Globus pallidus (tissue), 1 donor: ENCODE measurements around the gene CCDC169.
A peak's percentile ranks its signal among the peaks of the same experiment; 100 is the strongest.
"Not testable (repeated sequence)": the region's sequence is repeated elsewhere in the genome, so short reads cannot be mapped to it uniquely, and the experiment has no call there.

ENCODE experiments used
- DNase-seq: peaks from one replicate; pipeline ENCODE4 v3.0.0-alpha.2; 2015; ENCODE audit warnings: low spot score

Gene CCDC169

GRCh38 chr13:36297366-36298338 lies at the start of gene CCDC169:
TSS of gene CCDC169 (minus strand) at chr13:36297814. CDS start at chr13:36297719, 95 bp downstream.
- DNase-seq = peak; percentile 70

DNA sequence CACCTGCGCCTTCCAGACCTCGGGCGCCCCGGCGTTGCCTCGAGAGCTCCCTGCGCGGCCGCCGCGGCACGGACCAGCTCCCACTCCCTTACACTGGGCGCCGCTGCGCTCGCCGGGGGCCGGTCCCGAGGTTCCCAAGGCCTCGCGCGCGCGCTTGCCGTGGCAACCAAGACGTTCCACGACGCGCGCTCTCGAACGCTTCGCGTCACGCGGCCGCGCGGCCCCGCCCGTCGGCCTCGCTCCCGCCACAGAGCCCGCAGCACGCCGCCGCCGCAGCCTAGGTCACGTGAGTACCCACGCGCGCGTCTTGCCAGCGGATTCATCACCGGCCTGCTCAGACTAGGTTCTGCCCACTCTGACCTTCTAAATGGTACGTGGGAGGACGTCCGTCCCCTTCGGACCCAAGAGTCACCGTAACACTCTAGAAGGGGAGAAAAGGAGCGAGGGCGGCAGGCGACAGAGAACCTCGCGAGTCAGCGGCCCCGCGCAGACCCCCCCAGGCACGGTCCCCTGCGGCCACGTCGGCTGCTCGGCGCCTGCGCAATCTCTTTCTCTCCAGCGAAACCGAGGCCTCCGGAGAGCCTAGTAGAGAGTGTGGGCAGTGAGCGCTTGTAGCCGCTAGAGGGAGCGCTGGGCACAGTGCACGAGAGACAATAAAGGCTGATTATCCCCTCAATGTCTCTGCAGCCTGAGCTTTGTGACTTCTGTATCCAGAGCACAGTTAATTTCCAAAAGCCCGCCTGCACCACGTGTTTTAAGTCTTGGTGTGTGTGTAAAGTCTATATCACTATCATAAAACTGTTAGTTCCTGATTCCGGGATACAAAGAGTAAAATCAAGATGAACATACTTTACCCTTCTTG lies 48.8 kb upstream of the CCDC169 start, which contains the start of gene SPART:
TSS of gene SPART (minus strand) at position 173 of the 862 bp plus-strand sequence. CDS start 10,564 bp downstream, outside the sequence.
- DNase-seq = peak; percentile 97

- DNase-seq = peak; percentile 79
Measured at GRCh38 chr13:36345438-36346221, 48.0 kb upstream of the CCDC169 start.

GRCh38 chr13:36344886-36345437 lies 47.3 kb upstream of the CCDC169 start:
- peak; percentile 46 for DNase-seq

GRCh38 chr13:36344173-36344572 lies 46.6 kb upstream of the CCDC169 start:
- no peak for DNase-seq

DNA sequence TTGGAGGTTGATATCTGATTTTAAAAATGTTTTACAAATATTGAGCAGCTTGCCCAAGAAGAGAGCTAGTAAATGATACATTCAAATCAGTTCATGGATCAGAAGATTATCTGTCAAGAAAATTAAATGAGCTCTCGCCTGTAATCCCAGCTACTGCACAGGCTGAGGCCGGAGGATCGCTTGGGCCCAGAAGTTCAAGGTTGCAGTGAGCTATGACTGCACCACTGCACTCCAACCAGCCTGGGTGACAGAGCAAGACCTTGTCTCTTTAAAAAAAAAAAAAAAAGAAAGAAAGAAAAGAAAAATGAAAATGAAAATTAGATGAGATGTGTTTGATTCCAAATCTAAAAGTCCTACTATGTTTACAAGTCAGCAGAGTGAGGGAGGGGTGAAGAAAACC lies 46.2 kb upstream of the CCDC169 start:
- DNase-seq = no peak

GRCh38 chr13:36342715-36343114 lies 45.1 kb upstream of the CCDC169 start:
- DNase-seq = no peak

- no peak for DNase-seq
Measured at GRCh38 chr13:36341718-36342117, 44.1 kb upstream of the CCDC169 start.

DNA sequence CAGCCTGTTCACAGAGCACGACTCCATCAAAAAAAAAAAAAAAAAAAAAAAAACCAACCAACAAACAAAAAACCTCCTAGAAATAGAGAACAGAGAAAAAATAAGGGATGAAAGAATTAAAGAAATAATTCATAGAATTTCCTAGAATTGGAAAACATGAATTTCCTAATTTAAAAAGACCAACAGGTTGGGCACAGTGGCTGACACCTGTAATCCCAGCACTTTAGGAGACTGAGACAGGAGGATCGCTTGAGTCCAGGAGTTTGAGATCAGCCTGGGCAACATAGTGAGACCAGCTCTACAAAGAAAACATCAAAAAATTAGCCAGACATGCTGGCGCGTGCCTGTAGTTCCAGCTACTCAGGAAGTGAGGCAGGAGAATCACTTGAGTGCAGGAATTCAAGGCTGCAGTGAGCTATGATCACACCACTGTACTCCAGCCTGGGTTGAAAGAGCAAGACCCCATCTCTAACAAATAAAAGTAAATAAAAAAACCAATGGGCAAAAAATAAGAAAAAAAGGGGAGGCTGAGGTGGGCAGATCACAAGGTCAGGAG lies 42.1 kb upstream of the CCDC169 start:
- DNase-seq = no peak

- no peak for DNase-seq
Measured at GRCh38 chr13:36337938-36338641, 40.5 kb upstream of the CCDC169 start.

- no peak for DNase-seq
Measured at GRCh38 chr13:36332986-36333385, 35.4 kb upstream of the CCDC169 start.

GRCh38 chr13:36332255-36332654 lies 34.6 kb upstream of the CCDC169 start:
- DNase-seq = not testable (repeated sequence)

GRCh38 chr13:36331280-36331679 lies 33.7 kb upstream of the CCDC169 start:
- no peak for DNase-seq

DNA sequence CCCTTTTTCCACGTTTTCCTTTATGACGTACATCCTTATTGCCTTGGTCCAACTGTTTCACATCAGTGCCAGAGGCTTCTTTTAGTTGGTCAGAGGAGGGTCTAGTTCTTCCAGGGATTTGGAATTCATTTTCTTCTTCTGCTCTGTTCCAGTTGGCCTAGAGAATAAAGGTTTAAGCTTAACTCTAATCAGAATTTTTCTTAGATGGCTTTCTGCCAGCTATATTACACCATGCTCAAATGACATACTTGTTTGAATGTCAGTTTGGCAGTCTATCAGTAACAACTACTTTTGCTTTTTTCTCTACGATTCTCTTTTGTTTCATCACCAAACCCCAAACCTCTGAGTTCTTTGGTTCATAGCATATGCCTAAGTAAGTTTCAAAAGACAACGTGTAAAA lies 31.7 kb upstream of the CCDC169 start:
- no peak for DNase-seq

GRCh38 chr13:36328821-36329220 lies 31.2 kb upstream of the CCDC169 start:
- DNase-seq = no peak

DNA sequence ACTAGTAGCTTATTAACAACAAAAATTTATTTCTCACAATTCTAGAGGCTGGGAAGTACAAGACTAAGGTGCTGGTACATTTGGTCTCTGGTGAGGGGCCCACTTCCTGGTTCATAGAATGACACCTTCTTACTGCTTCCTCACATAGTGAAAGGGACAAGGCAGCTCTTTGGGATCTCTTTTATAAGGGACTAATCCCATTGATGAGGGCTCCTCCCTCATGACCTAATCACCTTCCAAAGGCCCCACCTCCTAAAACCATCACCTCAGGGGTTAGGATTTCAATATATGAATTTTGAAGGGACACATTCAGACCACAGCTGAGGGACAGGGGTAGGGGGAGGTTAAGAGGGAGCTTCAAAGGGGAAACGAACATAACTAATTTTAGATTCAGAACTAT lies 28.3 kb upstream of the CCDC169 start:
- no peak for DNase-seq

DNA sequence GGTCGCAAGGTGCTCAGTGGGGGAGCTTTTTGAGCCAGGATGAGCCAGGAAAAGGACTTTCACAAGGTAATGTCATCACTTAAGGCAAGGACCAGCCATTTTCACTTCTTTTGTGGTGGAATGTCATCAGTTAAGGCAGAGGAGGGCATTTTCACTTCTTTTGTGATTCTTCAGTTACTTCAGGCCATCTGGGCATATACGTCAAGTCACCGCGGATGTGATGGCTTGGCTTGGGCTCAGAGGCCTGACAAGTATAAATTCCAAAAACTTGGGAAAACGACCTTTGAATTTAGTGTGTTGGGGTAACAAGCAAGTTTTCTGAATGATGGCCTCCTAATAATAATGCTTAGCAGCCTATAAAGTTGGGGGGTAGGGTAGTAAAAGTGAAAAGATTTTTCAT lies 27.3 kb upstream of the CCDC169 start:
- DNase-seq = not testable (repeated sequence)

GRCh38 chr13:36323951-36324566 lies 26.4 kb upstream of the CCDC169 start:
- DNase-seq = no peak

GRCh38 chr13:36323408-36323807 lies 25.8 kb upstream of the CCDC169 start:
- DNase-seq = no peak

DNA sequence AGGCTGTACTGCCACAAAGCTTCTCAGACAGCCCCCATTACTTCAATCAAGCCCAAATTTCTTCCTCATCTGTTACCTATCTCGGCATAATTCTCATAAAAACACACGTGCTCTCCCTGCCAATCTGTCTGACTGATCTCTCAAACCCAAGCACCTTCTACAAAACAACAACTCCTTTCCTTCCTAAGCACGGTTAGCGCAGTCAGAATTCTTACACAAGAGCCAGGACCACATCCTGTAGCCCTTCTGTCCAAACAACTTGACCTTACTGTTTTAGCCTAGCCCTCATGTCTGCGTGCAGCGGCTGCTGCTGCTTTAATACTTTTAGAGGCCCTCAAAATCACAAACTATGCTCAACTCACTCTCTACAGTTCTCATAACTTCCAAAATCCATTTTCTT lies 22.2 kb upstream of the CCDC169 start:
- not testable (repeated sequence) for DNase-seq
